Fibroblast of lung (primary cell): Measurements from ENCODE around the gene RBM23. TPM values are rescaled to one million over a fixed set of nuclear protein-coding genes. Genes with fewer than 3 reads are reported as not detected.
"Not testable (repeated sequence)": the region's sequence is repeated elsewhere in the genome, so short reads cannot be mapped to it uniquely, and the experiment has no call there.

Experiments used
- DNase-seq, 2 donors: peaks; one replicate each; pipeline versions ENCODE4 v3.0.0 to v3.0.0-alpha.2; 2010; ENCODE audit warnings: low read depth in 2 of 2
- H2AFZ ChIP-seq: 2 replicates; pipeline ENCODE4 v1.5.1; 2012; ENCODE audit warnings: low read length, control low read depth, inconsistent platforms
- H3K27ac ChIP-seq: 2 replicates; pipeline ENCODE4 v1.5.1; 2011; ENCODE audit warnings: low read length, control low read depth; ENCODE audit not compliant: insufficient read depth
- H3K27me3 ChIP-seq: 2 replicates; pipeline ENCODE4 v1.5.1; 2011; ENCODE audit warnings: mild to moderate bottlenecking, low read length; ENCODE audit not compliant: control insufficient read depth, insufficient read depth
- H3K36me3 ChIP-seq: 2 replicates; pipeline ENCODE4 v1.5.1; 2011; ENCODE audit warnings: low read length; ENCODE audit not compliant: control insufficient read depth, insufficient read depth
- H3K4me1 ChIP-seq: 2 replicates; pipeline ENCODE4 v1.5.1; 2011; ENCODE audit warnings: low read length; ENCODE audit not compliant: control insufficient read depth, insufficient read depth; ENCODE audit errors: extremely low read depth
- H3K4me2 ChIP-seq: 2 replicates; pipeline ENCODE4 v1.5.1; 2011; ENCODE audit warnings: low read length, control low read depth; ENCODE audit not compliant: insufficient read depth; ENCODE audit errors: extremely low read depth
- H3K4me3 ChIP-seq, 4 experiments: fragments of 200-600 bp in 1 of 4; sonication (generic) in 1 of 4; replicated peaks in 1 of 4; 2 replicates each; pipeline ENCODE4 v1.5.1; 2011 to 2016; ENCODE audit warnings: low read length in 4 of 4, low read depth in 3 of 4, mild to moderate bottlenecking in 3 of 4, control low read depth in 2 of 4, inconsistent platforms in 1 of 4, mixed read lengths in 1 of 4; ENCODE audit not compliant: insufficient read depth in 1 of 4; ENCODE audit errors: control extremely low read depth in 1 of 4
- H3K79me2 ChIP-seq: 2 replicates; pipeline ENCODE4 v1.5.1; 2012; ENCODE audit warnings: mild to moderate bottlenecking, low read length, inconsistent platforms; ENCODE audit not compliant: control insufficient read depth, insufficient read depth
- H3K9ac ChIP-seq: 2 replicates; pipeline ENCODE4 v1.5.1; 2011; ENCODE audit warnings: mild to moderate bottlenecking, low read length, control low read depth; ENCODE audit not compliant: insufficient read depth
- H3K9me3 ChIP-seq: 2 replicates; pipeline ENCODE4 v1.5.1; 2012; ENCODE audit warnings: low read depth, low read length; ENCODE audit not compliant: control insufficient read depth, insufficient read depth
- H4K20me1 ChIP-seq: 2 replicates; pipeline ENCODE4 v1.5.1; 2011; ENCODE audit warnings: low read length; ENCODE audit not compliant: control insufficient read depth, insufficient read depth; ENCODE audit errors: extremely low read depth
- CTCF ChIP-seq, 2 donors: IDR thresholded peaks in 1 of 2; conservative IDR thresholded peaks in 1 of 2; 1 replicate in 1 of 2; 2 replicates in 1 of 2; pipeline ENCODE4 v1.5.1; 2011 to 2012; ENCODE audit warnings: low read length in 2 of 2, control low read depth in 1 of 2, inconsistent platforms in 1 of 2, low read depth in 1 of 2, mild to moderate bottlenecking in 1 of 2
- EZH2 ChIP-seq: IDR thresholded peaks from 2 replicates; pipeline ENCODE4 v1.5.1; 2012; ENCODE audit warnings: low read length, control low read depth, mild to moderate bottlenecking; ENCODE audit errors: missing control alignments
- polyA minus RNA-seq: library from RNA; depleted of rRNA, polyadenylated mRNA; stranded (reverse); fragments of >200 nt; gene quantifications from 2 replicates; pipeline ENCODE4 v1.2.3, GENCODE V29; 2011; ENCODE audit warnings: low replicate concordance
- polyA plus RNA-seq, 2 donors: library from polyadenylated mRNA; depleted of rRNA in 1 of 2; stranded (reverse) in 1 of 2; unstranded in 1 of 2; fragments of >200 nt; gene quantifications; 2 replicates each; pipeline ENCODE4 v1.2.1, GENCODE V29; 2011 to 2012; ENCODE audit warnings: missing spikeins in 1 of 2
- total RNA-seq: library from RNA; depleted of rRNA; stranded (reverse); fragments of >200 nt; gene quantifications from 2 replicates; pipeline ENCODE4 v1.2.1, GENCODE V29; 2014

The RBM23 gene
- 44.9 and 51.0 TPM in 2 replicates for total RNA-seq
- 85.0 and 85.3 TPM in 2 replicates for polyA plus RNA-seq
- 43.9 and 46.4 TPM in 2 replicates for polyA plus RNA-seq (2012)
- polyA minus RNA-seq = 45.9 and 58.8 TPM in 2 replicates

GRCh38 chr14:22918804-22919600 lies at the start of gene RBM23:
Gene RBM23 (minus strand): TSS chr14:22919149.
- peak; percentile 100 for DNase-seq
- H3K79me2 ChIP-seq = peaks cover 18% of the 10 kb centered on the region
- H3K4me3 ChIP-seq = peak within 1 kb of the TSS; percentile 76 to 98 (median 86)
- H2AFZ ChIP-seq = peak within 1 kb of the TSS; percentile 47
- no peaks in the 10 kb centered on the region for H4K20me1 ChIP-seq
- H3K9ac ChIP-seq = peak within 1 kb of the TSS; percentile 93
- H3K27ac ChIP-seq = peak within 1 kb of the TSS; percentile 99
- H3K4me2 ChIP-seq = peak within 1 kb of the TSS; percentile 55
- no peaks in the 10 kb centered on the region for H3K27me3 ChIP-seq
- no peaks in the 10 kb centered on the region for H3K4me1 ChIP-seq
- peaks cover 7% of the 10 kb centered on the region for H3K36me3 ChIP-seq
- H3K9me3 ChIP-seq = no peaks in the 10 kb centered on the region
- TF ChIP-seq EZH2 = no peak
- no peak for TF ChIP-seq CTCF (conservative IDR thresholded peaks at IDR 0.05 in 1 of 2, IDR thresholded peaks at IDR 0.05 in 1 of 2; ENCODE audit: low read depth in 1 of 2, low read length in 2 of 2)

- Histone ChIP-seq H3K27ac (no peak overlapping the region), H3K27me3 (no peaks in the 10 kb centered on the region), H4K20me1 (no peaks in the 10 kb centered on the region), H3K4me3 (no peak overlapping the region), H2AFZ (no peak overlapping the region), H3K36me3 (peaks cover 1% of the 10 kb centered on the region), H3K9ac (no peak overlapping the region), H3K9me3 (no peaks in the 10 kb centered on the region), H3K4me1 (no peaks in the 10 kb centered on the region), H3K79me2 (no peaks in the 10 kb centered on the region), H3K4me2 (no peak overlapping the region)
- DNase-seq = no peak
- TF ChIP-seq CTCF (conservative IDR thresholded peaks at IDR 0.05 in 1 of 2, IDR thresholded peaks at IDR 0.05 in 1 of 2; ENCODE audit: low read depth in 1 of 2, low read length in 2 of 2) = no peak
Measured at GRCh38 chr14:22966783-22967269, 47.9 kb upstream of the RBM23 start.

- not testable (repeated sequence) for H3K79me2 ChIP-seq, H4K20me1 ChIP-seq, H2AFZ ChIP-seq, H3K4me2 ChIP-seq, H3K4me3 ChIP-seq, DNase-seq, H3K4me1 ChIP-seq, H3K9ac ChIP-seq, H3K27me3 ChIP-seq, H3K9me3 ChIP-seq, H3K27ac ChIP-seq, H3K36me3 ChIP-seq
Measured at GRCh38 chr14:22965916-22966782, 47.2 kb upstream of the RBM23 start.
